ENCODE results near the gene STXBP6. TPM values are rescaled to one million over a fixed set of nuclear protein-coding genes. Genes with fewer than 3 reads are reported as not detected.

Gene STXBP6
- total RNA-seq, 1 donor from 2014 or later: 27.1 TPM

DNA sequence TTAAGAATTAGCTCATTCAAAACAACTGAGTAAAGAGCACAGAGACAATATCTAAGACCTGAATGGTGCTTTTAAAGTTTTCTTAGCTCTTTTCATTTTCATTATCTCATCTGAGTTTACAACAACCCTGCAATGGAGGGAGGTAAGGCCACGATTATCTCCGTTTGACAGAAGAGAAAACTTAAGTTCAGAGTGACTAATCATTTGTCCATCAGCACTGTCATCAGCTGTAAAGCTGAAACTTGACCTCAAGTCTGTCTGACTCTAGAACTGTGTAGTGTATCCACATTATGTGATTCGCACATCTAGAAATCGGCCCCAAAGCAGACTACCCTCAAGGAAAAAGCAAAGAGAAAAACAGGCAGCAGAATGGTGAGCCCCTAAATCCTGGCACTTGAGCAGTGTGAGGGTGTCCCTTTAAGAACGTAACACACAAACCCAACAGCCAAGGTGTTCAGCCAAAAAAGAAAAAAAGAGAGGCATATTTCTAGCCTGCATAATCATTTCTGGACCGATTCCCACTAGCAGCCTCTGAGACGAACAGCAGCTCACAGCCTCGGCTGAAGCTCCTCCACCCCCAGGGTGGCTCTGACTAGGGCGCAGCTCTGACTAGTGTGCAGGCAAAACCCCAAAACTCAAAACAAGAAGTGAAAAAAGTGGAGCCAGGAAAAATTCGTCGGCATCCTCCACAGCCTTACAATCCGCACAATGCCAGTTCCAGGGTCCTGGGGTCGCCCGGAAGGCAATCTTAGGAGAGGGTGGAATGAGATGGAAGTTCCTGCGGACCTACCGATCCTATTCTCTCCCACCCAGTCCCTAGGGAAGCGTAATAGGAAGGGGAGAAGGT, 1.6 kb downstream of the STXBP6 start:
- H3K27me3 ChIP-seq (ENCODE audit: insufficient read depth, low read length): peaks cover 13% of the 10 kb centered on the region
- Mint-ChIP-seq H3K36me3 (ENCODE audit: low read depth, unreplicated experiment) (no peaks in the 10 kb centered on the region), H3K27me3 (ENCODE audit: low read depth, unreplicated experiment) (peaks cover 13% of the 10 kb centered on the region), H3K4me3 (ENCODE audit: unreplicated experiment) (peak overlapping the region; percentile 92), H3K9me3 (ENCODE audit: unreplicated experiment) (no peaks in the 10 kb centered on the region), H3K27ac (ENCODE audit: unreplicated experiment) (peak overlapping the region; percentile 43), H3K4me1 (ENCODE audit: low read depth, unreplicated experiment) (peaks cover 39% of the 10 kb centered on the region)
- no peak for FAIRE-seq
- peak overlapping the region; percentile 64 for H3K9ac ChIP-seq (ENCODE audit: low read length)
- peaks cover 19% of the 10 kb centered on the region for H3K4me1 ChIP-seq (ENCODE audit: insufficient read depth, low read length)
- H3K27ac ChIP-seq (ENCODE audit: low read depth, low read length): no peak overlapping the region
- H3K9me3 ChIP-seq (ENCODE audit: insufficient read depth, low read depth, low read length): no peaks in the 10 kb centered on the region
- H3K4me2 ChIP-seq (ENCODE audit: low read length): peak overlapping the region; percentile 93
- peak; percentile 81 for DNase-seq (ENCODE audit: low read depth)
- no peaks in the 10 kb centered on the region for H3K36me3 ChIP-seq (ENCODE audit: insufficient read depth, low read length)
- no peaks in the 10 kb centered on the region for H3K79me2 ChIP-seq (ENCODE audit: insufficient read depth, low read length)
- H4K20me1 ChIP-seq (ENCODE audit: insufficient read depth, low read length): no peaks in the 10 kb centered on the region
- H3K4me3 ChIP-seq (ENCODE audit: insufficient read depth, low read depth, low read length): peak overlapping the region; percentile 65
- no peak overlapping the region for H2AFZ ChIP-seq (ENCODE audit: low read depth, low read length)
- no peak for TF ChIP-seq EZH2 (IDR thresholded peaks at IDR 0.05; ENCODE audit: insufficient read depth, low read length)
- TF ChIP-seq, protein P1, sequence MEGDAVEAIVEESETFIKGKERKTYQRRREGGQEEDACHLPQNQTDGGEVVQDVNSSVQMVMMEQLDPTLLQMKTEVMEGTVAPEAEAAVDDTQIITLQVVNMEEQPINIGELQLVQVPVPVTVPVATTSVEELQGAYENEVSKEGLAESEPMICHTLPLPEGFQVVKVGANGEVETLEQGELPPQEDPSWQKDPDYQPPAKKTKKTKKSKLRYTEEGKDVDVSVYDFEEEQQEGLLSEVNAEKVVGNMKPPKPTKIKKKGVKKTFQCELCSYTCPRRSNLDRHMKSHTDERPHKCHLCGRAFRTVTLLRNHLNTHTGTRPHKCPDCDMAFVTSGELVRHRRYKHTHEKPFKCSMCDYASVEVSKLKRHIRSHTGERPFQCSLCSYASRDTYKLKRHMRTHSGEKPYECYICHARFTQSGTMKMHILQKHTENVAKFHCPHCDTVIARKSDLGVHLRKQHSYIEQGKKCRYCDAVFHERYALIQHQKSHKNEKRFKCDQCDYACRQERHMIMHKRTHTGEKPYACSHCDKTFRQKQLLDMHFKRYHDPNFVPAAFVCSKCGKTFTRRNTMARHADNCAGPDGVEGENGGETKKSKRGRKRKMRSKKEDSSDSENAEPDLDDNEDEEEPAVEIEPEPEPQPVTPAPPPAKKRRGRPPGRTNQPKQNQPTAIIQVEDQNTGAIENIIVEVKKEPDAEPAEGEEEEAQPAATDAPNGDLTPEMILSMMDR (IDR thresholded peaks at IDR 0.05; ENCODE audit: insufficient read depth, low read depth, low read length): no peak

DNA sequence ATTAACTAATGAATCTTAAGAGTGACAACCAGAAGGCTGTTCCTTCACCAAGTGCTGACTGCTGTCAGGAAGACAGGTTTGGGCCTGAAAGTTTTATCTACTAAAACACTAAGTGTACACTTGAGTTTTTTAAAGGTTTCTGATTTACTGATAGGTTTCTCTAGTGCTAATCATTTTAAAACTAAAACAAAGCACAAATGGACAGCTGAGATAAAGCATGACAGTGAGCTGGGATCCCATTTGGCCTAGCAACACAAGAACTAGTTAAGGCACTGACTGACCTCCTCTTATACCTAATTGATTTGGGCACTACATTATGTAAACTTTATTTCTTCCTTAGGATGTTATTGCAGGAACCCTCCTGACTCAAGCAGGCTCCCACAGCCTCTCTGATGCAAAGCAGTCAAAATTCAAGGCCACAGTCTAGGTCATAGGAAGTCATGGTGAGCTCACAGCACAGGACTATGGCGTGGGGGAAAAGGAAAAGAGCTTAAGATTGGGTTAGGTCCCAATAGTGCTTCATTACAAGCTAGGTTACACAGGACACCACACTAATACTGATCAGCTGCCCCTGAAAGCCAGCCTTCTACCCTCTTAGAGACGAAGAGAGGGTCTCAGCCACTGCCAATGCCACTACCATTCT, 3.5 kb downstream of the STXBP6 start:
- no peak overlapping the region for H3K4me3 ChIP-seq (ENCODE audit: insufficient read depth, low read depth, low read length)
- H3K4me1 ChIP-seq (ENCODE audit: insufficient read depth, low read length): peaks cover 19% of the 10 kb centered on the region
- peaks cover 2% of the 10 kb centered on the region for H3K36me3 Mint-ChIP-seq (ENCODE audit: low read depth, unreplicated experiment)
- H3K4me3 Mint-ChIP-seq (ENCODE audit: unreplicated experiment): no peak overlapping the region
- no peaks in the 10 kb centered on the region for H3K36me3 ChIP-seq (ENCODE audit: insufficient read depth, low read length)
- FAIRE-seq (no peak), DNase-seq (ENCODE audit: low read depth) (no peak)
- TF ChIP-seq EZH2 (IDR thresholded peaks at IDR 0.05; ENCODE audit: insufficient read depth, low read length): no peak
- TF ChIP-seq, protein P1 (IDR thresholded peaks at IDR 0.05; ENCODE audit: insufficient read depth, low read depth, low read length): no peak
- no peaks in the 10 kb centered on the region for H3K9me3 ChIP-seq (ENCODE audit: insufficient read depth, low read depth, low read length)
- no peak overlapping the region for H3K4me2 ChIP-seq (ENCODE audit: low read length)
- peaks cover 39% of the 10 kb centered on the region for H3K4me1 Mint-ChIP-seq (ENCODE audit: low read depth, unreplicated experiment)
- no peaks in the 10 kb centered on the region for H3K79me2 ChIP-seq (ENCODE audit: insufficient read depth, low read length)
- H3K27ac Mint-ChIP-seq (ENCODE audit: unreplicated experiment): no peak overlapping the region
- H2AFZ ChIP-seq (ENCODE audit: low read depth, low read length): no peak overlapping the region
- H3K9me3 Mint-ChIP-seq (ENCODE audit: unreplicated experiment): no peaks in the 10 kb centered on the region
- no peak overlapping the region for H3K9ac ChIP-seq (ENCODE audit: low read length)
- H3K27me3 Mint-ChIP-seq (ENCODE audit: low read depth, unreplicated experiment): peaks cover 4% of the 10 kb centered on the region
- H4K20me1 ChIP-seq (ENCODE audit: insufficient read depth, low read length): no peaks in the 10 kb centered on the region
- H3K27me3 ChIP-seq (ENCODE audit: insufficient read depth, low read length): no peaks in the 10 kb centered on the region
- H3K27ac ChIP-seq (ENCODE audit: low read depth, low read length): no peak overlapping the region

Data from astrocyte (in vitro differentiated cells and primary cell).